Activated B cell treated with CpG ODN at 0.5 μM for 24 hours (primary cell): ENCODE measurements around the gene GZF1. TPM values are rescaled to one million over a fixed set of nuclear protein-coding genes. Genes with fewer than 3 reads are reported as not detected.

ENCODE experiments used
- ATAC-seq: fragments of 200-7000 bp; cut with Tn5 transposase; one replicate; pipeline ENCODE4 v1.10.0; 2021; ENCODE audit warnings: low read depth, mild to moderate bottlenecking, moderate library complexity
- CTCF ChIA-PET: fragments of 350-600 bp; sonication (Branson Sonifier 250); formaldehyde crosslinking; loops from one replicate; lab custom pipeline; 2021; ENCODE audit warnings: antibody characterized with exemption; lab: Charles Lee
- POLR2A ChIA-PET: fragments of 350-600 bp; sonication (Branson Sonifier 250); formaldehyde crosslinking; loops from one replicate; lab custom pipeline; 2021; ENCODE audit warnings: antibody characterized with exemption; lab: Charles Lee
- DNase-seq: peaks from one replicate; pipeline ENCODE4 v3.0.0; 2022
- H3K27ac Mint-ChIP-seq: one replicate; pipeline ENCODE4 v1.8.0; 2020; ENCODE audit warnings: mixed read lengths
- H3K27me3 Mint-ChIP-seq: one replicate; pipeline ENCODE4 v1.8.0; 2021; ENCODE audit warnings: mixed read lengths
- H3K36me3 Mint-ChIP-seq: one replicate; pipeline ENCODE4 v1.8.0; 2021; ENCODE audit warnings: low read depth, mixed read lengths
- H3K4me1 Mint-ChIP-seq: one replicate; pipeline ENCODE4 v1.8.0; 2021; ENCODE audit warnings: mixed read lengths
- H3K4me3 Mint-ChIP-seq: one replicate; pipeline ENCODE4 v1.8.0; 2020; ENCODE audit warnings: mild to moderate bottlenecking, mixed read lengths
- H3K9me3 Mint-ChIP-seq: one replicate; pipeline ENCODE4 v1.8.0; 2020; ENCODE audit warnings: mixed read lengths
- intact Hi-C: fragments of 100-400 bp; cut with micrococcal nuclease; formaldehyde crosslinking; loops from one replicate; pipeline ENCODE4 v1.15.1; 2024
- total RNA-seq: library from RNA; stranded (reverse); gene quantifications from 2 replicates; pipeline ENCODE4 v1.2.3, GENCODE V29; 2022
- TF ChIP-seq, protein P1 (sequence below): fragments of 200-600 bp; IDR thresholded peaks from one replicate; pipeline ENCODE4 v1.8.0; 2022; ENCODE audit warnings: antibody characterized with exemption, mild to moderate bottlenecking

GZF1 gene
- total RNA-seq, 1 donor from 2014 or later: 13.3 TPM

DNA sequence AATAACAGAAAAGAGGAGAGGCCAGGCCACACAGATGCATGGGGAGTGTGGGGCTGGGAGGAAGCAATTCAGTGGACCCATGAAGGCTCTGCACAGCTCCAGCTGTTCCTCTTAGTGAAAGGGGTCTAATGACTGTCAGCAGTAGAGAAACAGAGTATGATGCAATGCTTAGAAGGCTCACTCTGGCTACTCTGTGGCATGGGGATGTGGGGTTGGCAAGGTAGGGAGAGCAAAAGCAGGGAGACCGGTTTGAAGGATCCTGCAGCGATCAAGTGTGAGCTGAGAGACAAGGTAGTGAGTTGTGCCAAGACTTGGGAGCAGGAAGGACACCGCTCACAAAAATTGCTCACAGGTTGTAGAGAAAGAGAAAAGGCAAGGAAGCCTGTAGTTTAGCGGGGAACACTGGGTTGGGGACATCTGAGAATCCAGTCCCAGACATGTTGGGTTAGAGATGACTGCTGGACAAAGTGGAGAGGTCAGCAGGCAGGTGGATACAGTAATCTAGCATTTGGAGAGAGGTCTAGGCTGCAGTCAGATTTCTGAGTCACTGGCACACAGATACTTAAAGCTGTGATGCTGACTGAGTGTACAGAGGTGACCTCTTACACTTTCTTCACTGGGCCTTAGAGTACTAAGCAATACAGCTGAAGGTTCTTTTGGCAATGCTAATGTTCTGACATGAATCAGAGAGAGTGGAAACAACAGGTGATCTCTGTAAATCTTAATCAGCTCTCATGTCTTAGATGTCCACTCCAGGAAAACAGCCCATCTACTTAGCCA lies 32.2 kb downstream of the GZF1 start:
- peaks cover 65% of the 10 kb centered on the region for H3K36me3 Mint-ChIP-seq
- ATAC-seq (no peak), DNase-seq (no peak)
- CTCF ChIA-PET: no interaction called here
- intact Hi-C loops: no loop called here
- H3K27ac Mint-ChIP-seq: no peak overlapping the region
- H3K4me3 Mint-ChIP-seq: no peak overlapping the region
- H3K27me3 Mint-ChIP-seq: no peaks in the 10 kb centered on the region
- POLR2A ChIA-PET: no interaction called here
- TF ChIP-seq, protein P1, sequence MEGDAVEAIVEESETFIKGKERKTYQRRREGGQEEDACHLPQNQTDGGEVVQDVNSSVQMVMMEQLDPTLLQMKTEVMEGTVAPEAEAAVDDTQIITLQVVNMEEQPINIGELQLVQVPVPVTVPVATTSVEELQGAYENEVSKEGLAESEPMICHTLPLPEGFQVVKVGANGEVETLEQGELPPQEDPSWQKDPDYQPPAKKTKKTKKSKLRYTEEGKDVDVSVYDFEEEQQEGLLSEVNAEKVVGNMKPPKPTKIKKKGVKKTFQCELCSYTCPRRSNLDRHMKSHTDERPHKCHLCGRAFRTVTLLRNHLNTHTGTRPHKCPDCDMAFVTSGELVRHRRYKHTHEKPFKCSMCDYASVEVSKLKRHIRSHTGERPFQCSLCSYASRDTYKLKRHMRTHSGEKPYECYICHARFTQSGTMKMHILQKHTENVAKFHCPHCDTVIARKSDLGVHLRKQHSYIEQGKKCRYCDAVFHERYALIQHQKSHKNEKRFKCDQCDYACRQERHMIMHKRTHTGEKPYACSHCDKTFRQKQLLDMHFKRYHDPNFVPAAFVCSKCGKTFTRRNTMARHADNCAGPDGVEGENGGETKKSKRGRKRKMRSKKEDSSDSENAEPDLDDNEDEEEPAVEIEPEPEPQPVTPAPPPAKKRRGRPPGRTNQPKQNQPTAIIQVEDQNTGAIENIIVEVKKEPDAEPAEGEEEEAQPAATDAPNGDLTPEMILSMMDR: no peak
- H3K9me3 Mint-ChIP-seq: no peaks in the 10 kb centered on the region
- peaks cover 8% of the 10 kb centered on the region for H3K4me1 Mint-ChIP-seq

DNA sequence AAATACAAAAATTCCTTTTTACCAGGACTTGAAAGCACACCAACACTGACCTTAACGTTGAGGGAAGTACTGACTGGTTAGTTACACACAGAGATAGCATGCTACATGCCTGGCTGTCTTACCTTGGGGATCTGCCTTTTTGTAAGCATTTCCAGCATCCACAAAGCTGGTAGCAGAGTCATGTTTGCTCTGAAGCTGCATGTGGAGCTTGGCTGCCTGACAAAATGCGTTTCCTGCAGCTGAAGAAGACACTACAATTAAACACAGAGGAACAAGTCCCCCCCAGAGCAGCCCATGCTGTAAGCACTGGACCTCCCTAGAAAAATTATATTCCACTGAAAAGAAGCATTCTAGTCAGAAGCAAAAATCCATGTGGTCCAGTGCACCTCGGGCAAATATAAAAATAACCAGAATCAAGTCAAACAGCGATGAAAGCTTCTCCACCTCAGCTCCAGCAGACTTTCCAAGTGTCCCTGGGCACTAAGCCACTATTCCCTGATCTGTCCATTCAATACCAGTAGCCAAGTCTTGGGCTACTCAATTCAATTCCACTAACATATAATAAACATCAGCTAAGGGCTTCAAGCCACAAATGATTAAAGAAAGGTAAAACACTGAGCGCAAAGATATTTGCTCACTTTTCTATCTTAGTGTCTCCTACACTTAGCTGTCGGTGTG lies 35.1 kb downstream of the GZF1 start:
- ATAC-seq (no peak), DNase-seq (no peak)
- H3K4me1 Mint-ChIP-seq: peaks cover 8% of the 10 kb centered on the region
- no peak overlapping the region for H3K27ac Mint-ChIP-seq
- ChIA-PET POLR2A (no interaction called here), CTCF (no interaction called here)
- no peak overlapping the region for H3K4me3 Mint-ChIP-seq
- H3K9me3 Mint-ChIP-seq: no peaks in the 10 kb centered on the region
- TF ChIP-seq, protein P1: no peak
- peaks cover 62% of the 10 kb centered on the region for H3K36me3 Mint-ChIP-seq
- H3K27me3 Mint-ChIP-seq: no peaks in the 10 kb centered on the region
- intact Hi-C loops: loop anchor here (2.0 kb wide), 1 partner anchor 14 kb away; no protein-coding TSS in a partner anchor

DNA sequence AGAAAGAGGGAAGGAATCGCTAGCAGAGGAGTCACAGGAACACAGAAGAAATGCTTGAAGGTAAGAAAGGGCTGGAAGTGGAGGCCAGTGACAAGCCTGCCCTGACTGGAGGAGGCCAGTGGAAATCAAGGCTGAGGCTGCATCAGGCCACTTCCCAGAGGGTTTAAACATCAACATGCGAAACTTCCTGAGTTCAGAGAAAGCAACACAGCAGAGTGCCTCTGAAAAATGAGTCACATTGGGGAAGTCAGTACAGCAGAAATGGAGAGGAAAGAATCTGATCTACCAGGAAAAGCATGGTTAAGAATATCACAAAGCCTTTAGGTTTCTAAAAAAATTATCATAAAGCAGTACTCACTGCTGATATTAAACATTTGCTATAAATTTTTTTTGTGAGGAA lies 36.0 kb downstream of the GZF1 start:
- ATAC-seq (no peak), DNase-seq (no peak)
- H3K4me1 Mint-ChIP-seq: peaks cover 8% of the 10 kb centered on the region
- H3K4me3 Mint-ChIP-seq: no peak overlapping the region
- peaks cover 61% of the 10 kb centered on the region for H3K36me3 Mint-ChIP-seq
- no peaks in the 10 kb centered on the region for H3K9me3 Mint-ChIP-seq
- TF ChIP-seq, protein P1: no peak
- H3K27me3 Mint-ChIP-seq: no peaks in the 10 kb centered on the region
- POLR2A ChIA-PET: interaction anchor here (0.6 kb wide), 1 partner anchor 7 kb away, joined by 3 read pairs; no protein-coding TSS in a partner anchor
- CTCF ChIA-PET: no interaction called here
- H3K27ac Mint-ChIP-seq: no peak overlapping the region
- intact Hi-C loops: loop anchor here (2.0 kb wide), 1 partner anchor 13 kb away; no protein-coding TSS in a partner anchor

DNA sequence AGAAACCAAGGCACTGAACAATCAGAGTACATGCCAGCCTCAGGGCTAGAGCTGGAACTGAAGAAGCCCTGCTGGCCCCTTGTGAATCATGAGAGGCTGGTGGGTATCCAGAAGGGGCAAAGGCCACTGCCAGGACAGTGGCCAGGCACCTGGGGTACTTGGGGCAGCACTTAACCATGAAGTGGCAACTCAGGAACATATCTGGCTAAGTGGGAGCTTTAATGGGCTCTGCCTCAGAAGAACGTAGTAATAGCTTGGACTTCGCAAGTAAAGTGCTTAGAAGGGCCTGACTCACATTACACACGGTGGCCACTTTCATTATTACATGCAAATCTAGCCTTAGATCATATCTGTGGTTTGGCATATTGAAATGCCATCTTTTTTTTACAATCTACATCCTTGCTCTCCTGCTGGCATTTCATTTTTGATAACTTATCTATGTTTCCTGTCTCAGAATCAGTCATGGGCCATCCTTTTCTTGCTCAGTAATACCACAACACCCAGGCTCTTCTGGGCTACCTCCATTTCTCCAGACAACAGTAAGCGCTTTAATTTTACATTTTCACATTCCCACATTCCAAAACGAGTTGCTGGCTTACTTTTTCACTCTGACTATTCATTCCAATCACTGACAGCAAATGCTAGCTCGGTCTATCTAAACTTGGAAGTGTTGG lies 37.7 kb downstream of the GZF1 start:
- Mint-ChIP-seq H3K36me3 (peaks cover 45% of the 10 kb centered on the region), H3K4me1 (peaks cover 8% of the 10 kb centered on the region), H3K4me3 (no peak overlapping the region), H3K27ac (no peak overlapping the region), H3K27me3 (no peaks in the 10 kb centered on the region), H3K9me3 (no peaks in the 10 kb centered on the region)
- TF ChIP-seq, protein P1: no peak
- ATAC-seq: no peak
- CTCF ChIA-PET: interaction anchor here (1.1 kb wide), 1 partner anchor 22 kb away, joined by 3 read pairs; the partner anchor contains the start of gene NAPB
- no peak for DNase-seq
- intact Hi-C loops: no loop called here
- POLR2A ChIA-PET: no interaction called here
